ENCODE measurements around the gene DIAPH3. TPM values are rescaled to one million over a fixed set of nuclear protein-coding genes. Genes with fewer than 3 reads are reported as not detected.

Gene DIAPH3
- total RNA-seq, 4 donors from 2014 or later, result 0.10 to 0.67 TPM; not detected in 2

DNA sequence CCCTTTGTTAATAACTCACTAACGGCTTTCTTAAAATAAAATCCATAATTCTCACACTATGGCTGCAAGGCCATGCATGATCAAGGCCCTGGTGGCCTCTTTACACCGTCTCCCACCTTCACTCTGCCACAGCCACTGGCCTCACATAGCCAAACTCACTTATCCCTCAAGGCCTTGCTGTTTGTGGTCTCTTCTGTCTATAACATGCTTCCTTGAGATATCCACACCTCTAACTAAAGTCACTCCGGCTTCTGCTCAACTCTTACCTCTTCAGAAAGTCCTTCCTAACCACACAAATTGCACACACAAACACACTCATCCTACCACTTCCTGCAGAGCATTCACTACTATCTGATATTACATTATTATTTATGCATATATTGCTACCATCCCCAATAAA is 262.5 kb downstream of the DIAPH3 start:
- H3K36me3 ChIP-seq, result no peaks in the 10 kb centered on the region
- TF ChIP-seq, protein P1, sequence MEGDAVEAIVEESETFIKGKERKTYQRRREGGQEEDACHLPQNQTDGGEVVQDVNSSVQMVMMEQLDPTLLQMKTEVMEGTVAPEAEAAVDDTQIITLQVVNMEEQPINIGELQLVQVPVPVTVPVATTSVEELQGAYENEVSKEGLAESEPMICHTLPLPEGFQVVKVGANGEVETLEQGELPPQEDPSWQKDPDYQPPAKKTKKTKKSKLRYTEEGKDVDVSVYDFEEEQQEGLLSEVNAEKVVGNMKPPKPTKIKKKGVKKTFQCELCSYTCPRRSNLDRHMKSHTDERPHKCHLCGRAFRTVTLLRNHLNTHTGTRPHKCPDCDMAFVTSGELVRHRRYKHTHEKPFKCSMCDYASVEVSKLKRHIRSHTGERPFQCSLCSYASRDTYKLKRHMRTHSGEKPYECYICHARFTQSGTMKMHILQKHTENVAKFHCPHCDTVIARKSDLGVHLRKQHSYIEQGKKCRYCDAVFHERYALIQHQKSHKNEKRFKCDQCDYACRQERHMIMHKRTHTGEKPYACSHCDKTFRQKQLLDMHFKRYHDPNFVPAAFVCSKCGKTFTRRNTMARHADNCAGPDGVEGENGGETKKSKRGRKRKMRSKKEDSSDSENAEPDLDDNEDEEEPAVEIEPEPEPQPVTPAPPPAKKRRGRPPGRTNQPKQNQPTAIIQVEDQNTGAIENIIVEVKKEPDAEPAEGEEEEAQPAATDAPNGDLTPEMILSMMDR (IDR thresholded peaks at IDR 0.05), result no peak
- TF ChIP-seq POLR2A (IDR thresholded peaks at IDR 0.05), result no peak
- no peak overlapping the region for H3K4me3 ChIP-seq (replicated peaks in 1 of 3)
- no peak for DNase-seq
- H3K9me3 ChIP-seq, result no peaks in the 10 kb centered on the region
- H3K27me3 ChIP-seq, result no peaks in the 10 kb centered on the region
- H3K27ac ChIP-seq, result no peak overlapping the region
- H3K4me1 ChIP-seq, result no peaks in the 10 kb centered on the region
- intact Hi-C loops (cut with DNase I), result loop anchor here (10.0 kb wide), 1 partner anchor 506 kb away; no protein-coding TSS in a partner anchor
- WGBS, 2 donors, result 90 to 96% methylated on average over 3 of the region's 3 CpGs

DNA sequence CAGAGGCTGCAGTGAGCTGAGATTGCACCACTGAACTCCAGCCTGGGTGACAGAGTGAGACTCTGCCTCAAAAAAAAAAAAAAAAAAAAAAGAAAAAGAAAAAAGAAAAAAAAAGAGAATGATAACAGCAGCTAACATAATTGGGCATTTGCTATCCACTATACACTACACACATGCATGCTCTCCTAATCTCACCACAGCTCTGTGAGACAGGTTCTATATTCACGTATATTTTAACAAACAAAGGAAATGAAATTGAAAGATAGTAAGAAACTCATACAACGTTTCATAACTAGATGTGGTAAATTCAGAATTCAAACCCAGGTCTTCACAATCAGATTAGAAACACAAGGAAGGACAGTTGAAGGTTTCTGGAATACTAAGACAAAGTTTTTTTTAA is 265.7 kb downstream of the DIAPH3 start:
- Histone ChIP-seq H3K27ac (no peak overlapping the region), H3K9me3 (no peaks in the 10 kb centered on the region), H3K27me3 (no peaks in the 10 kb centered on the region), H3K36me3 (no peaks in the 10 kb centered on the region), H3K4me3 (replicated peaks in 1 of 3) (no peak overlapping the region), H3K4me1 (no peaks in the 10 kb centered on the region)
- WGBS, 2 donors, result 87 to 88% methylated on average over 2 of the region's 2 CpGs
- DNase-seq, result no peak
- no peak for TF ChIP-seq POLR2A (IDR thresholded peaks at IDR 0.05)
- TF ChIP-seq, protein P1 (IDR thresholded peaks at IDR 0.05), result no peak
- intact Hi-C loops (cut with DNase I), result no loop called here

DNA sequence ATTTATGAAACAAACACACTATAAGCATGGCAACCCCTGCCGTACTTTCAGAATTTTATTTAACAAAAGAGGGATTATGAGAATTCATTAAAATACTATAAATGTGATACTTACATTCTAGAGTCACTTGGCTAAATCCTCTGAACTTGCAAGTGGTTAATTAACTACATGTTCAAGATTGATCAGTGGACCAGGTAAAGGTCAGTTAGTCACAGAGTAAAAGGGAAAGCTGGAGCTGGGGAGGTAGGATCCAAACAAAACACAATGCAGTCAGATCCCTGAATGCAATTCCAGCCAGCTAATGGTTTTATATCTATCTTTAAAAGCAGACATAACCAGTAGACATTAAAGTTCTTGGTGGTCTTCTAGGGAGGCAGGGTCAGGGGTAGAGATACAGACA is 270.5 kb downstream of the DIAPH3 start:
- intact Hi-C loops (cut with DNase I), result no loop called here
- 96 to 98% methylated on average over 1 of the region's 1 CpG for whole genome bisulfite sequencing, 2 donors
- no peak for DNase-seq
- TF ChIP-seq, protein P1 (IDR thresholded peaks at IDR 0.05), result no peak
- no peak for TF ChIP-seq POLR2A (IDR thresholded peaks at IDR 0.05)
- Histone ChIP-seq H3K27ac (no peak overlapping the region), H3K9me3 (no peaks in the 10 kb centered on the region), H3K36me3 (no peaks in the 10 kb centered on the region), H3K4me1 (no peaks in the 10 kb centered on the region), H3K27me3 (no peaks in the 10 kb centered on the region), H3K4me3 (replicated peaks in 1 of 3) (no peak overlapping the region)

DNA sequence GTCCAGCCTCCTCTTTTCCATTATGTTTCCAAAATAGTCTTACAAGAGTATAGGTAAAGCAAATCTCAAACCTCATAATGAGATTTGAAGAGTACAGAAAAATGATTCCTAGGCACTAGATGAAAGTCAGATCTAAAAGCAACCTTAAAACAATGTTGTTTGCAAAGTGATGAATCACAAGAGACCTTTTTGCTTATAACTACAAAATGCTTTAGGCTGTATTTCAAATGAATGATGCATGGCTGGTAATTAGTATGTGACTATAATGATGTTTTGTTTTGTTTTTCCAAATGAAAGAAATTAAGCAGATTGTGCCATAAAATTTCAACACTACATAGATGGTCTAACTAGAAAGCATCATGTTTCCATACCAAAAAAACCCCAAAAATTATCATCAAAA is 272.7 kb downstream of the DIAPH3 start:
- intact Hi-C loops (cut with DNase I), result no loop called here
- Histone ChIP-seq H3K27ac (no peak overlapping the region), H3K36me3 (no peaks in the 10 kb centered on the region), H3K9me3 (no peaks in the 10 kb centered on the region), H3K4me3 (replicated peaks in 1 of 3) (no peak overlapping the region), H3K4me1 (no peaks in the 10 kb centered on the region), H3K27me3 (no peaks in the 10 kb centered on the region)
- TF ChIP-seq POLR2A (IDR thresholded peaks at IDR 0.05), result no peak
- TF ChIP-seq, protein P1 (IDR thresholded peaks at IDR 0.05), result no peak
- DNase-seq, result no peak

DNA sequence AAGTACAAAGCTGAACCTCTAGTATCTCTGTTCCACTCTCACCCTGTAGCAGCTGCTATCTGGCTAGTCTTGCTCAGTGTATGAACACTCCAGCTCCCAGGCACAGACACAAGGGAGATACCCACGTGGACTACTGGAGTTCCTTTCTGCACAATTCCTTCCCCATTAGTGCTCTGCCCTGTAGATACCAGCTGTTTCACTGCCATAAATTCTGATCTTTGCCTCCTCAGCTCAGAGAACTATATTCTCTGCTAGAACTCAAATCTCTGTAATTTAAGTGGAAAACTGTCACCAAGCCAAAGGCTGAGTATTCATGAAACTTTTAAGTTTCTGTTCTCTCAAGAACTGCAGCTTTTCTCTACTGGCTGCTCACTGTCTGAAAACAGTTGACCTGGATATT is 273.7 kb downstream of the DIAPH3 start:
- Histone ChIP-seq H3K9me3 (no peaks in the 10 kb centered on the region), H3K36me3 (no peaks in the 10 kb centered on the region), H3K27ac (no peak overlapping the region), H3K4me3 (replicated peaks in 1 of 3) (no peak overlapping the region), H3K27me3 (no peaks in the 10 kb centered on the region), H3K4me1 (no peaks in the 10 kb centered on the region)
- intact Hi-C loops (cut with DNase I), result no loop called here
- DNase-seq, result no peak
- 60 to 71% methylated on average over 1 of the region's 1 CpG for WGBS, 2 donors
- TF ChIP-seq, protein P1 (IDR thresholded peaks at IDR 0.05), result no peak
- TF ChIP-seq POLR2A (IDR thresholded peaks at IDR 0.05), result no peak
